DMS114 treated with DMSO at 0.1 percent for 48 hours (cell line): ENCODE results near the gene TNFSF18.
"Not testable (repeated sequence)": the region's sequence is repeated elsewhere in the genome, so short reads cannot be mapped to it uniquely, and the experiment has no call there.

Source experiments
- DNase-seq: peaks from one replicate; lab custom pipeline; 2025; ENCODE audit not compliant: unreplicated experiment; lab: John Stamatoyannopoulos, UW

The TNFSF18 gene

GRCh38 chr1:173050865-173051264 is at the start of gene TNFSF18:
Gene TNFSF18, minus strand, starts transcription at chr1:173050941. Its CDS starts 45 bp downstream, at chr1:173050896.
- no peak for DNase-seq

DNA sequence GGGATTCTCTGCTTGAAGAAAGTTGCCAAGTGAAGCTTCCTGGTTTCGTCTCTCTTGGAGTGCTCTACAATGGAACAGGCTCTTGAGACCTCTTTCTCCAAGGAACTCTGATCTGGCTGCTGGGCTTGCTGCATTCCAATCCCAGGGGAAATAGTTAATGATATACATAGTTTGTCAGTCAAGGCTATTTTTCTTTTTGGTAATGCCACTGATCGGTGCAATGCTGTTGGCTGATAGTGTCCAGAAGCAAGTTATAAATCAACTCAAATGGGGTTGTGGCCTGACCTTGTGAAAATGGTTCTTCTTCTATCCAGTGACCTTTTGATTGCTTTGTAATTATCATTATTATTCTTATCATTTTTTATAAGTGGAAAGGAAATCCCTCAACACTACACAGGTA is 48.4 kb upstream of the TNFSF18 start:
- no peak for DNase-seq

DNA sequence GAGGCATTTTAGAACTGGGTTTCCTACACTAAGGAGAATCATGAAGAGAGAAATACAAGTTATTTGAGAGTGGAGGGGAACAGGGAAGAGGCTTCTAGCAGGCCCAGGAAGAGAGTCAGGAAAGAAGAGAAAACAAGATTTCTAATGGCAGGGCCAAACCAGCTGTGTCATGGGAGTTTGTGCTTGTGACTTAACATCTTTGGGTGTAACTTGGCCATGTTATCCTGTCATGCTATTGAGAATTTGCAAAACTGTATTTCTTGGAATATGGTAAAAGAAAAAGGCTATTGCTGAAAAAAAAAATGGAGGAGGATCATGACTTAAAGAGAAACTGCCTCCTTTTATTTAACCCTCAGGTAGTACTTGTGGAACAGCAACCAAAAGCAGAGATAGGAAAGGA is 47.4 kb upstream of the TNFSF18 start:
- no peak for DNase-seq

DNA sequence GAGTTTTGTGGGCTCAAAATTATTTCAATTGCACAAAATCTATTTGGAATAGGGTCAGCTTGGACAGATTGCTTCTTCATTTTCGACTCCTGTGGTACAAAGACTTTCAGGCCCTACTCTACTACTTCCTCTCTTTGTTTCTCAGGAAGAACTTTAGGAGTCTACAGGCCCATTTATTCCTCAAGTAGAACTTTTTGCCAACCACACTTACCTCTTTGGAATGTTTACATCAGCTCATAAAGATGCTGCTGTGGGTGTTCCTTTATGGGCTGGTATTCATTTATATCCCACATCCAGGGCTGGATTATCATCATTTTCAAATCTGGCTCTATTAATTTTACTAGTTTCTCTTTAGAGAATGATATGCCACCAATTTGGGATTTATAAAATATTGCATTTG is 46.3 kb upstream of the TNFSF18 start:
- DNase-seq, result no peak

DNA sequence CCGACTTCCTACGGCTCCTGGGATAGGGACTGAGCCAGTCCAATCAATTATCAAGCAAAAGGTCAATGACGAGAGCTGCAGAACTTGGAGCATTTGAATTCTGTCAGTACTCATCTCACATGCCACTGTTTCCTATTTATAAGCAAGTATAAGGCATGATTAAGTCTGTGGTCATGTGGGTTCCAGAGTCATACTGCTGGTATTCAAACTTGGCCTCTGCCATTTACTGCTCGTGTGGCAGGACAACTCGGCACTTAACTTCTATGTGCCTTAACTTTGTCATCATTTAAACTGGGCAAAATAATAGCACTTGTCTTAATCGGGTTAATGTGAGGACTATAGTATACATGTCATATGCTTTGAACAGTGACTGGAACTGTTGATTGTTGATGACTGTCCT is 44.9 kb upstream of the TNFSF18 start:
- no peak for DNase-seq

DNA sequence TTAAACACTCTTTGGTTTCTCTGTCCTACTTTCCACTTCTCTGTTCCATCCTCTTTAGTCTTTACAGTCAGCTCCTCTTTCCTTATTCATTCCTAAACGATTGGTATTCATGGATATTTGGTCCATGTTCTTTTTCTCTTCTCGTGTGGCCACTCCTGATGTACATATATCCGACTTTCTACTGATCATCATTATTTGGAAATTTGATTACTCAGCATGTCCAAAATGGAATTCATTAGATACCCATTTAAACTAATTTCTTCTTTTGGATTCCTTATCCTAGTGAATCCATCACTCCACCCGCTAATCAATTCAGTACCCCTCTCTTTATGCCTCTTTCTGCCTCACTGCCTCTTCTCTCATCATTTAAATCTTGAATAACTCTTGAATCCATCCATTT is 43.8 kb upstream of the TNFSF18 start:
- no peak for DNase-seq

- no peak for DNase-seq
Observed at GRCh38 chr1:173093691-173094445, 43.1 kb upstream of the TNFSF18 start.

DNA sequence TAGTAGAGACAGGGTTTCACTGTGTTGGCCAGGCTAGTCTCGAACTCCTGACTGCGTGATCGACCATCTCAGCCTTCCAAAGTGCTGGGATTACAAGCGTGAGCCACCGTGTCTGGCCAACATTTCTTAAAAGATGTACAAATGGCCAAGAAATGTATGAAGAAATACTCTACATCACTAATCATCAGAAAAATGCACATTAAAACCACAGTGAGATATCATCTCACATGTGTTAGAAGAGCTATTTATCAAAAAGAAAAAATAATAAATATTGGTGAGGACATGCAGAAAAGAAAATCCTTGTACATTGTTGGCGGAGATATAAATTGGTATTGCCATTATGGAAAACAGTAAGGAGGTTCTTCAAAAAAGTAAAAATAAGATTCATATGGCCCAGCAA is 33.6 kb upstream of the TNFSF18 start:
- no peak for DNase-seq

- no peak for DNase-seq
Observed at GRCh38 chr1:173082913-173083312, 32.2 kb upstream of the TNFSF18 start.

- not testable (repeated sequence) for DNase-seq
Observed at GRCh38 chr1:173074217-173074616, 23.5 kb upstream of the TNFSF18 start.

GRCh38 chr1:173064011-173064410 is 13.3 kb upstream of the TNFSF18 start:
- no peak for DNase-seq

DNA sequence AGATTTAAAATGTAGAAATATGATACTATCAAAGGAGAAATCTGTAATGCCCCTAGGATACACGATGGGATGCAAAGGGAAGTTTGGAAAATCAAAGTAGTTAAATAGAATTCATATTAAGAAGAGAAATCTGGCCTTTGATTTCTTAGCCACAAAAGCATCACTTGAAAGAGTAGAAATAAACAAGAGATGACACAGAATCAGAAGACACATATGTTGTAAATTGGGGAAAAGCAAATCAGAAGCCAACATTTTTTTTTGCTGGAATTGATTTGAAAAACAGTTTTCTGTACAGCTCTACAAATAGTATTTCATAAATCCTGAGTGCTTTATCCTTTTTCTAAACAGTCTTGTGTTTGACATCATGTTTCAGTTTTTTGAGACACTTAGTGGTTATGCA is 12.4 kb upstream of the TNFSF18 start:
- DNase-seq, result no peak

GRCh38 chr1:173062150-173062938 is 11.6 kb upstream of the TNFSF18 start:
- DNase-seq, result no peak

DNA sequence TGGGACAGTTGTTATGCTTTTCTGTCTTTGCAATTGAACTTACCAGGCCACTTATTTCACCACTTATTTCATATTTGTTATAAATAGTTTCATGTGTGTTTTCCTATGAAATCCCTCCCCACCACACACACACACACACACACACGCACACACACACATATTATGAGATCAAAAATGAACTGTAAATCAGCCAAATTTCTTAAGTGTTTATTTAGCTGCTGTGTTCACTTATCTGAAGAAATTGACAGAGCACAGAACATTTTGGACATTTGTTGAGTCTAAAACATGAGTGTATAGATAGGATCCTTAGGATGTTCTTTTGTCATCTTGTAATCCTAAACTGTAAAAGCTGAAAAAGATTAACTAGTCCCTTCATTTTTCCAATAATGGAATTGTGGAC is 7.8 kb upstream of the TNFSF18 start:
- no peak for DNase-seq

DNA sequence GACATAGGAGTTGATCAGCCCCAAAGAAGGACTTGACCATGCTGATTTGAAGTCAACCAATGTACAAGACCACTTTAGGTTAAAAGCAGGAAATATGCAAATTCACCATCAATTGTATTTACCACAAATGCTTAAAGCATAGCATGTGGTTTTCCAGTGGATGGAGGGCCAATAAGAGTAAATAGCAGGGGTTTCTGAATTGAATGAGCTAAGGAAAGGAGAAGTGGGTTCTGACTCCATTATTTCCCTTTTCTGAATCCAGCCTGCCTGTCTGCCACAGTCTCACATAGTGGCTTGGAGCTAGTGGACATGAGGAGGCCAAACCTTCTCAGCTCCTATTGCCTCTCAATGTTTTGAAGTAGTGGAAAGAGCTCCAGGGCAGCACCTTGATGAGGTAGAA is 7.2 kb upstream of the TNFSF18 start:
- no peak for DNase-seq

DNA sequence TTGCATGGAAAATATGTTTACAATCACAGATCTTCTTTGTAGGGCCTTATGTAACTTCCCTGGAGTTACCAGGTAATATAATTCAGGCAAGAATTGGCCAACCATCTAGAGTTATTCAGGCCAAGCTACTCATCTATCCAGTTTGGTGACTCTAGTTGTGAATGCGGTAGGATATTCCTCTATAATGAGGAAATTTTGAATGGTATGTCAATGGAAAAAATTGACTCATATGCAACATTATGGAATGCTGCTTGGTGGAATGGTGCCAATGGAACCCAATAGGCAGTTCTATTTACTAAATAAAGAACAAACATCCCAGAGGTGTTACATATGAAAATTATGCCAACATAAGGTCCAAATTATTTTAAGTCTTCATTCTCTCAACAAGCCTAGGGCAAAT is 5.6 kb upstream of the TNFSF18 start:
- no peak for DNase-seq

DNA sequence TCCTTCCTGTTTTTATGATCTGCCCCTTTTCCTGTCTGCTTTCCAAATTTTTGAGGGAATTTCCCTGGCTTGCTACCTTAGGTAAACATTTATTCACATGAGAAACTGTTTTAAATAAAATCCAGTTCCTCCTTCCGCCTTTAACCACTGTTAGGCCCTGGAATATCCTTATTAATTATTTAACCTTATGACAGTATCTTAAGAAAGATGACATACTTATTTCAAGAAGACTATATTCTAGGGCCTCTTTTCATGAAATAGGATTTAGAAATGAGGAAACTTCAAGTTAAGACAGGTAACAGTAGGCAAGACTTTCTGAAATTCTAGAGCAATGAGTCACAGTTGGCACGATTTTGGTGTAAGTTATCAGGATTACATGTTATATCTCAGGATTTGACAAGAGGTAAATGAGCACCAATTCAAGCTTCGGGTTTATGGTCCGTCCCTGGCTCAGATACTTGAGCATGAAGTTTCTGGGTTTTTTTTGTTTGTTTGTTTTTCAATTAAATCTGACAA is 2.0 kb upstream of the TNFSF18 start:
- no peak for DNase-seq

DNA sequence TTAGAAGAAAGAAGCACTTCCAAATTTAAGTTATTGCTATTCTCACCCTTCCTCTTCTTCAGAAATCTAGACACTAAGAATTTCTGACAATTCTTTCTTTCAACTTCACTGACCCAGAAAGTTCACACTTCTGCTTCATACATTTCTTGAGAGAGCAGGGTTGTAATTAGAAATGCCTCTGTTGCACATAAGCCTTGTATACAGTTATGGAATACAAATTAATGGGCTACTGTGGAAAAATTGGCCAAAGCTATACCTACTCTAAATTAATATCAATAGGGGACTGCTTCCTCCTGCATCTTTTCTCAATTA is 1.5 kb downstream of the TNFSF18 start:
- no peak for DNase-seq

DNA sequence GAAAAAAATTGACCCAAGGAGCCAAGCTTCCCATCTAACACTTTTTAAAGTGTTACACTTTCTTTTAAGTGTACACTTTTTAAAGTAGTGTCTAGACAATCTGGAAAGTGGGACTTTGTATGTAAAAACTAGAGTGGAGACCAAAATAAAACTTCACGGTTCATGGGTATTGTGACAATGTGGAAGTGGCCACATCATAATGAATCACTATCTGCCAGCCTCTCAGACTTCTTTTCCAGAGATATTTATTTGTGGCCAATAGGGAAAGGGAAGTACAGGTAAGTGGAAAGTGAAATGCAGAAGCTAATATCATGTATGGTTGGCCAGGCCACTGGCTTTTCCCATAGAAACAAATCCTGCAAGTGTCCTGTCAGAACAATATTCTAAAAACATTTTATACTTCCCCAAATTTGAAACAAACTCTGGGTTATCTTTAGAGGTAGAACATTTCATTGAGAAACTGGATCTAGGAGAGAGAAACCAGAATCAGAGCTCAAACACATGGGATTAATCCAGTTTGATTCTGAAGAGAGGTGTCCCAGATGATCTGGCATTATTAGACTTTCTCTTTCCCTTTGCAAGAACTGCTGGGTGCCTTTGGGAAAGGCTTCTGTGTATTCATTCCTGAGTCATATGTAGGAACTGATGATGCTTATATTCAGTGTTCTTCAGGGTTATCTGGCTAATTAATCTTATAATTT is 2.0 kb downstream of the TNFSF18 start:
- DNase-seq, result no peak

- DNase-seq, result no peak
Observed at GRCh38 chr1:173044656-173045055, 6.1 kb downstream of the TNFSF18 start.

DNA sequence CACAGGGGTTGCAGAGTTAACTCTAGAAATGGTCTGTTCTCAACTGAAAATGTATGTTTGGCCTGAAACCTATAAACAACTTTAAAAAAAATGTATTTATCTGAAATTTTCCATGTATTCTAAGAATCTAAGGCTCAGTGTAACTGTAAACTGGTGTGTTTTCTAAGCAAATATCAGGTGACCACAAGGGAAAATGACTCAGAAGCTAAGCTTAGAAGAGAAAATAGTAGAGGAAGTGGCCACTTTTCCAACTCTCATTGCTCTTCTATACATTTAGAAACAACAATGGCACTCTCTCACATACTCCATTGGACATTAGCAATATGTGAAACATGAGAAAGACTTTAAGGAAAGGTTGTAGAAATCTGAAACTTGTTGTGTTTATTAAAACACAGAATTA is 7.5 kb downstream of the TNFSF18 start:
- DNase-seq, result no peak

GRCh38 chr1:173042806-173043205 is 7.9 kb downstream of the TNFSF18 start:
- no peak for DNase-seq
